Transverse colon (tissue), 4 donors: ENCODE measurements around the gene GMPPB. TPM values are rescaled to one million over a fixed set of nuclear protein-coding genes. Genes with fewer than 3 reads are reported as not detected.
"Not testable (repeated sequence)": the region's sequence is repeated elsewhere in the genome, so short reads cannot be mapped to it uniquely, and the experiment has no call there.

Source experiments
- DNase-seq: peaks from one replicate; pipeline ENCODE4 v3.0.0-alpha.2; 2019
- H3K27ac ChIP-seq, 4 donors: fragments of 200-600 bp; sonication (generic); 2 replicates each; pipeline ENCODE4 v1.5.1; 2016 to 2018; ENCODE audit warnings: inconsistent platforms in 4 of 4
- H3K27me3 ChIP-seq: fragments of 200-600 bp; sonication (generic); 2 replicates; pipeline ENCODE4 v1.5.1; 2017; ENCODE audit warnings: inconsistent platforms
- H3K36me3 ChIP-seq, 4 donors: fragments of 200-600 bp; sonication (generic); 2 replicates each; pipeline ENCODE4 v1.5.1; 2017 to 2019; ENCODE audit warnings: inconsistent platforms in 4 of 4
- H3K4me1 ChIP-seq, 4 donors: fragments of 200-600 bp; sonication (generic); 2 replicates each; pipeline ENCODE4 v1.5.1; 2017 to 2020; ENCODE audit warnings: inconsistent platforms in 4 of 4
- H3K4me3 ChIP-seq, 4 donors: fragments of 200-600 bp; sonication (generic); 1 replicate in 1 of 4; 2 replicates in 3 of 4; pipeline versions ENCODE4 v1.5.1 to v1.6.1; 2017 to 2019; ENCODE audit warnings: inconsistent platforms in 4 of 4
- H3K9me3 ChIP-seq, 2 donors: fragments of 200-600 bp; sonication (generic); 2 replicates each; pipeline ENCODE4 v1.5.1; 2017 to 2019; ENCODE audit warnings: inconsistent platforms in 2 of 2
- EP300 ChIP-seq: sonication (generic); formaldehyde crosslinking; IDR thresholded peaks from one replicate; pipeline ENCODE4 v1.6.1; 2017; ENCODE audit warnings: antibody characterized with exemption, low read depth
- POLR2A ChIP-seq: fragments of 450-650 bp; IDR thresholded peaks from one replicate; pipeline ENCODE4 v1.6.1; 2016; ENCODE audit warnings: antibody characterized with exemption, mild to moderate bottlenecking, moderate library complexity
- POLR2AphosphoS5 ChIP-seq, 3 donors: sonication (generic); formaldehyde crosslinking; IDR thresholded peaks; one replicate each; pipeline ENCODE4 v1.6.1; 2016; ENCODE audit warnings: antibody characterized with exemption in 3 of 3
- WGBS, 2 donors: methylation state at CpG; one replicate each; pipeline ENCODE4 v1.1.5; 2018; ENCODE audit warnings: low coverage in 1 of 2; 5-methylcytosine and 5-hydroxymethylcytosine counted together
- in situ Hi-C, 4 donors: fragments of 200-750 bp; cut with MboI; loops; one replicate each; pipeline versions ENCODE4 v1.15.0 to v1.15.1; 2017; ENCODE audit warnings: low sequenced_read_pairs in 3 of 4, low pct_ligation_motif_present in 1 of 4, low pct_unique_long_range_greater_than_20kb in 1 of 4
- intact Hi-C: fragments of 100-400 bp; cut with DNase I; formaldehyde crosslinking; loops from one replicate; pipeline ENCODE4 v1.15.1; 2023; ENCODE audit warnings: low total_unique reads
- total RNA-seq, 4 donors: library from RNA; depleted of rRNA; stranded (reverse); fragments of >200 nt; gene quantifications; one replicate each; pipeline ENCODE4 v1.1.0, GENCODE V29; 2016
- TF ChIP-seq, protein P1 (sequence below), 5 experiments: fragments of 200-600 bp in 3 of 5; fragments of 450-650 bp in 2 of 5; sonication (generic) in 3 of 5; IDR thresholded peaks; 1 replicate in 2 of 5; 2 replicates in 3 of 5; pipeline ENCODE4 v1.5.1; 2016 to 2017; ENCODE audit warnings: antibody characterized with exemption in 5 of 5, inconsistent platforms in 3 of 5, mild to moderate bottlenecking in 2 of 5, moderate library complexity in 1 of 5

Gene GMPPB
- total RNA-seq, 4 donors from 2014 or later: 37.2 to 53.9 (median 44.2) TPM

DNA sequence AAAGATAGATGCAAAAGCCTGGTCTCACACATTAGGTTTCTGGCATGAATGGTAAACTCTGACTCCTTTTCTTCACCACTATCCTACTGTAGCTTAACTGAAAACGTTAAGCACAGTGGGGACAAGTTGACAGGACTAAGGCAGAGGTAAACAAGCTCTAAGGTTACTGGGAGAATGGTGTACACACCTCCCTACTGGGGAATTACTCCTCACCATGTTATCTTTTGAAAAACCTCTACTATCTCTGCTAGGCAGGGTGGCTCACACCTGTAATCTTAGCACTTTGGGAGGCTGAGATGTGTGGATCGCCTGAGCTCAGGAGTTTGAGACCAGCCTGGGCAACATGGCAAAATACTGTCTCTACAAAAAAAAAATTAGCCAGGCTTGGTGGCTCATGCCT is 33.4 kb upstream of the GMPPB start:
- H3K36me3 ChIP-seq: no peaks in the 10 kb centered on the region
- H3K9me3 ChIP-seq: no peaks in the 10 kb centered on the region
- H3K4me3 ChIP-seq: no peak overlapping the region
- 71 to 74% methylated on average over 2 of the region's 2 CpGs for WGBS, 2 donors
- no peak for DNase-seq
- peaks cover 0 to 14% (median 4%) of the 10 kb centered on the region in 4 donors for H3K4me1 ChIP-seq
- TF ChIP-seq POLR2A: no peak
- TF ChIP-seq EP300: no peak
- TF ChIP-seq POLR2AphosphoS5 (IDR thresholded peaks at IDR 0.05): no peak
- TF ChIP-seq, protein P1, sequence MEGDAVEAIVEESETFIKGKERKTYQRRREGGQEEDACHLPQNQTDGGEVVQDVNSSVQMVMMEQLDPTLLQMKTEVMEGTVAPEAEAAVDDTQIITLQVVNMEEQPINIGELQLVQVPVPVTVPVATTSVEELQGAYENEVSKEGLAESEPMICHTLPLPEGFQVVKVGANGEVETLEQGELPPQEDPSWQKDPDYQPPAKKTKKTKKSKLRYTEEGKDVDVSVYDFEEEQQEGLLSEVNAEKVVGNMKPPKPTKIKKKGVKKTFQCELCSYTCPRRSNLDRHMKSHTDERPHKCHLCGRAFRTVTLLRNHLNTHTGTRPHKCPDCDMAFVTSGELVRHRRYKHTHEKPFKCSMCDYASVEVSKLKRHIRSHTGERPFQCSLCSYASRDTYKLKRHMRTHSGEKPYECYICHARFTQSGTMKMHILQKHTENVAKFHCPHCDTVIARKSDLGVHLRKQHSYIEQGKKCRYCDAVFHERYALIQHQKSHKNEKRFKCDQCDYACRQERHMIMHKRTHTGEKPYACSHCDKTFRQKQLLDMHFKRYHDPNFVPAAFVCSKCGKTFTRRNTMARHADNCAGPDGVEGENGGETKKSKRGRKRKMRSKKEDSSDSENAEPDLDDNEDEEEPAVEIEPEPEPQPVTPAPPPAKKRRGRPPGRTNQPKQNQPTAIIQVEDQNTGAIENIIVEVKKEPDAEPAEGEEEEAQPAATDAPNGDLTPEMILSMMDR (IDR thresholded peaks at IDR 0.05): no peak
- intact Hi-C loops: no loop called here
- no peak overlapping the region for H3K27ac ChIP-seq
- no peaks in the 10 kb centered on the region for H3K27me3 ChIP-seq
- in situ Hi-C loops: no loop called here

DNA sequence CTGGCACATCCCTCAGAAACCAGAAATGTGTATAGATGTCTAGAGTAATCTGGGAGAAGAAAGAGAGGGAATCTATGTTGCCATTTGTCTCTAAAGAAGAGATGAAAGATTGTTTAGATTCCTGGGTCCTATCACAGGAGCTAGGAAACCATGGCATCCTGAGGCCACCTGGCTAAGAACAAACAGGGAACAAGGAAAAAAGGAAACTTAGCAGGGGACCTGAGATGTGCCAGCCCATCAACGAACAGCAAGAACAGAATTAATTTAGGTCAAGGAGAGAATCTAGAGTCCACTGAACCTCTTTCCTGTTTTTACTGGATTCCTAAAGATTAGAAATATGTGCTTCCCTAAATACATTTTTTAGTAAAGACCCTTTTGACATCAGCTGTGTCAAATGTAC is 32.3 kb upstream of the GMPPB start:
- H3K4me3 ChIP-seq: no peak overlapping the region
- no peaks in the 10 kb centered on the region for H3K36me3 ChIP-seq
- no peaks in the 10 kb centered on the region for H3K9me3 ChIP-seq
- 74 to 83% methylated on average over 1 of the region's 1 CpG for WGBS, 2 donors
- no peaks in the 10 kb centered on the region for H3K27me3 ChIP-seq
- DNase-seq: no peak
- no peak overlapping the region for H3K27ac ChIP-seq
- in situ Hi-C loops (no loop called here), intact Hi-C loops (no loop called here)
- peaks cover 0 to 14% (median 4%) of the 10 kb centered on the region in 4 donors for H3K4me1 ChIP-seq
- TF ChIP-seq EP300 (no peak), POLR2AphosphoS5 (IDR thresholded peaks at IDR 0.05) (no peak), POLR2A (no peak)
- TF ChIP-seq, protein P1 (IDR thresholded peaks at IDR 0.05): no peak

DNA sequence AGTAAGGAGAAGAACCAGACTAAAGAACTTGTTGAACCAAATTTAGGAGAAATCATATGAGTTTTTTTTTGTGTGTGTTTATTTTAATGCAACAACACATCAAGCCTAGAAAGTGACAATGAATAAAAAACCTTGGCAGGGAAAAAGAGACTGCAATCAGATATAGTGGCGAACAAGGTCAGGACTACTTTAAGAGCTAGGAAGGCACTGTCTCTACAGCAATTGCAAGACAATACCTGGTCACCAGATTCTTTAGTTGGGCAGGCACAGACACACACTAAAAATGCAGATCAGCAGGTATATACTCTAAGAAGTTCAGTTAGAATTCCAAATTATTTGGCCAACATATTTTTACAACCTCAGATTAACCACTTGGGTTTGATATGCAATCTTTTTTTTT is 30.8 kb upstream of the GMPPB start:
- Histone ChIP-seq H3K9me3 (no peaks in the 10 kb centered on the region), H3K27me3 (no peaks in the 10 kb centered on the region), H3K36me3 (no peaks in the 10 kb centered on the region), H3K27ac (no peak overlapping the region), H3K4me3 (no peak overlapping the region), H3K4me1 (peaks cover 0 to 14% (median 4%) of the 10 kb centered on the region in 4 donors)
- WGBS, 2 donors: 92 to 100% methylated on average over 1 of the region's 1 CpG
- intact Hi-C loops (no loop called here), in situ Hi-C loops (no loop called here)
- DNase-seq: no peak
- no peak for TF ChIP-seq POLR2AphosphoS5 (IDR thresholded peaks at IDR 0.05)
- TF ChIP-seq, protein P1 (IDR thresholded peaks at IDR 0.05): no peak
- TF ChIP-seq EP300: no peak
- no peak for TF ChIP-seq POLR2A

DNA sequence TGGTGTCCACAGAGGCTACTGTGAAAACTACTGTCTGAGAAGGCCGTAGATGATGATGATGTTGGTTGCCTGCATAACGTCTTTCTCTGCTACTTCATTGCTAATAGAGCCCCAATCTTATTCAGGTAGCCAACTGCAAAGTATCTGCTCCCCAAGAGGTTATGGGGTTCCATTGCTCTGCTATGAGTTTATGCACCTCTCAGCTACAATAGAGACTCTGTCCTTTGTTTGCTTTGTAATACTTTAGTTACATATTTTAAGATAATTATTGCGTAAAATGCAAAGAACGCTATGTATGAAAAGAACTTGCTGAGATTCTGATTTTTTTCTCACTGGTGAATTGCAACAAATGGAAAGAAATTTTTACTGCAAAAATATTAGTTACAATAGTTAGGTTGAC is 27.8 kb upstream of the GMPPB start:
- Histone ChIP-seq H3K4me3 (no peak overlapping the region), H3K36me3 (peaks cover 0 to 9% (median 0%) of the 10 kb centered on the region in 4 donors), H3K9me3 (no peaks in the 10 kb centered on the region), H3K4me1 (peaks cover 0 to 14% (median 4%) of the 10 kb centered on the region in 4 donors), H3K27me3 (no peaks in the 10 kb centered on the region), H3K27ac (no peak overlapping the region)
- TF ChIP-seq EP300 (no peak), POLR2A (no peak), POLR2AphosphoS5 (IDR thresholded peaks at IDR 0.05) (no peak)
- intact Hi-C loops (no loop called here), in situ Hi-C loops (no loop called here)
- no peak for DNase-seq
- 80 to 92% methylated on average over 3 to 4 of the region's 4 CpGs for WGBS, 2 donors

DNA sequence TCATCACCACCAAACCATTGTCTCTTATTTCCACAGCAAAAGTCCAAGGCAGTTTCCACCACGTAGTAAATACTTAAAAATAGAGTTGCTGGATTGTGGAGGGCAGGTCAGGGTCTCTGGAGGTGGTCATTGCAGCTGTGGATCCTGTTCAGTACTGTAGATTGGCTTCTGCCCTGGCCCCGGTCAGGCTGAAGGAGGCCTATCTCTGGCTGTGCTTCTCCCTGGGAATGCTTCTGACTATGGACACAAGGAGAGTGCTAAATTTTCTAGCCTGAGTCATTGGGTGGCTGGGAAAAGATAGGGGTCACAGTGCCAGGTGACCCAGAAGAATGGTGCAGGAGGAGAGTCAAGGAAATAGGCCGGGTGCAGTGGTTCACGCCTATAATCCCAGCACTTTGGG is 26.3 kb upstream of the GMPPB start:
- intact Hi-C loops (no loop called here), in situ Hi-C loops (no loop called here)
- no peak for DNase-seq
- Histone ChIP-seq H3K9me3 (no peaks in the 10 kb centered on the region), H3K36me3 (peaks cover 0 to 9% (median 0%) of the 10 kb centered on the region in 4 donors), H3K4me3 (no peak overlapping the region), H3K27ac (no peak overlapping the region), H3K4me1 (peaks cover 0 to 14% (median 4%) of the 10 kb centered on the region in 4 donors), H3K27me3 (no peaks in the 10 kb centered on the region)
- WGBS, 2 donors: 87% methylated on average over 4 of the region's 4 CpGs; no CpG with 5 or more reads in 1 of the 2 donors
- TF ChIP-seq EP300: no peak
- TF ChIP-seq, protein P1 (IDR thresholded peaks at IDR 0.05): no peak
- no peak for TF ChIP-seq POLR2AphosphoS5 (IDR thresholded peaks at IDR 0.05)
- TF ChIP-seq POLR2A: no peak

DNA sequence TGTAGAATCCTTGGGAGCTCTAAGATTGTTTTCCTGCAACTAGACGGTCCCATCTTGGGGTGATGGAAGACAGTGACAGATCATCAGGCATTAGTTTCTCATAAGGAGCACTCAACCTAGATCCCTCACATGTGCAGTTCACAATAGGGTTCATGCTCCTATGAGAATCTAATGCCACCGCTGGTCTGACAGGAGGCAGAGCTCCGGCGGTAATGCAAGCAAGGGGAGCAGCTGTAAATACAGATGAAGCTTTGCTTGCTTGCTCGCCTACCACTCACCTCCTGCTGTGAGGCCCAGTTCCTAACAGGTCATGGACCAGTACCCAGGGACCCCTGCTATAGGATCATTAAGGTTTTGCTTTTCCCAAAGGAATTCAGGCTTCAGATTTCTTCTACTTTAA is 25.1 kb upstream of the GMPPB start:
- H3K36me3 ChIP-seq, DNase-seq, H3K27ac ChIP-seq, H3K4me3 ChIP-seq, H3K9me3 ChIP-seq, in situ Hi-C loops, H3K27me3 ChIP-seq, H3K4me1 ChIP-seq, intact Hi-C loops: not testable (repeated sequence)
- WGBS, 2 donors: 83 to 94% methylated on average over 1 to 5 of the region's 5 CpGs
